ENCODE data around the gene EPS15.
"Not testable (repeated sequence)": the region's sequence is repeated elsewhere in the genome, so short reads cannot be mapped to it uniquely, and the experiment has no call there.

EPS15 gene

GRCh38 chr1:51329443-51330325, 189.4 kb downstream of the EPS15 start:
- no peak for DNase-seq

GRCh38 chr1:51328926-51329325, 190.1 kb downstream of the EPS15 start:
- no peak for DNase-seq

- no peak for DNase-seq
Measured at GRCh38 chr1:51328279-51328678, 190.8 kb downstream of the EPS15 start.

GRCh38 chr1:51327386-51327785, 191.7 kb downstream of the EPS15 start:
- DNase-seq: no peak

- no peak for DNase-seq
Measured at GRCh38 chr1:51326839-51327238, 192.2 kb downstream of the EPS15 start.

GRCh38 chr1:51325878-51326755, 192.9 kb downstream of the EPS15 start:
- no peak for DNase-seq

GRCh38 chr1:51325391-51325790, 193.7 kb downstream of the EPS15 start:
- DNase-seq: no peak

- not testable (repeated sequence) for DNase-seq
Measured at GRCh38 chr1:51325011-51325385, 194.1 kb downstream of the EPS15 start.

GRCh38 chr1:51324251-51325010, 194.6 kb downstream of the EPS15 start:
- DNase-seq: no peak

- no peak for DNase-seq
Measured at GRCh38 chr1:51323778-51324177, 195.3 kb downstream of the EPS15 start.

GRCh38 chr1:51322417-51323101, 196.5 kb downstream of the EPS15 start:
- no peak for DNase-seq

GRCh38 chr1:51321924-51322280, 197.2 kb downstream of the EPS15 start:
- DNase-seq: no peak

GRCh38 chr1:51320967-51321923, 197.8 kb downstream of the EPS15 start:
- no peak for DNase-seq

- DNase-seq: no peak
Measured at GRCh38 chr1:51317798-51318197, 201.3 kb downstream of the EPS15 start.

- no peak for DNase-seq
Measured at GRCh38 chr1:51316846-51317120, 202.3 kb downstream of the EPS15 start.

- no peak for DNase-seq
Measured at GRCh38 chr1:51316113-51316845, 202.8 kb downstream of the EPS15 start.

- no peak for DNase-seq
Measured at GRCh38 chr1:51314974-51315373, 204.1 kb downstream of the EPS15 start.

- no peak for DNase-seq
Measured at GRCh38 chr1:51313961-51314777, 204.9 kb downstream of the EPS15 start.

- no peak for DNase-seq
Measured at GRCh38 chr1:51313268-51313852, 205.7 kb downstream of the EPS15 start.

GRCh38 chr1:51312718-51313117, 206.3 kb downstream of the EPS15 start:
- no peak for DNase-seq

Data from activated CD4-positive, alpha-beta T cell treated with anti-CD3 and anti-CD28 coated beads, Interleukin-2, amount 50 U/mL, for 4 hours (primary cell).